A549 (cell line): Measurements from ENCODE around the gene PCED1B. TPM values are rescaled to one million over a fixed set of nuclear protein-coding genes. Genes with fewer than 3 reads are reported as not detected.

Experiments used
- ATAC-seq, 2 experiments: fragments of 200-7000 bp in 1 of 2; fragments of >200 bp in 1 of 2; cut with Nextera tagmentation in 1 of 2; cut with Tn5 transposase in 1 of 2; 3 replicates each; pipeline versions ENCODE4 v1.8.0 to v1.9.1; 2018 to 2020; ENCODE audit warnings: mild to moderate bottlenecking in 1 of 2, moderate library complexity in 1 of 2
- CTCF ChIA-PET: fragments of 300-600 bp; sonication (Branson Sonifier 250); formaldehyde crosslinking; extraction: SDS; loops from one replicate; lab custom pipeline; 2021; ENCODE audit warnings: antibody characterized with exemption, inconsistent platforms; lab: Yijun Ruan, JAX
- POLR2A ChIA-PET: fragments of 350-600 bp; formaldehyde crosslinking; extraction: SDS; loops from one replicate; lab custom pipeline; 2021; ENCODE audit warnings: antibody characterized with exemption, inconsistent platforms; lab: Yijun Ruan, JAX
- DNase-seq, 2 experiments: peaks; one replicate each; pipeline versions ENCODE4 v3.0.0 to v3.0.0-alpha.2; 2011 to 2016; ENCODE audit warnings: low read depth in 1 of 2, low spot score in 1 of 2
- FAIRE-seq: peaks from 2 replicates; lab custom pipeline; 2011; peaks lifted over from hg19 to GRCh38; lab: Jason Lieb, UNC
- H3K27ac ChIP-seq, 2 experiments: fragments of >200 bp; sonication (Bioruptor Twin); formaldehyde crosslinking; 3 replicates each; pipeline ENCODE4 v1.5.1; 2016 to 2017
- H3K4me1 ChIP-seq: fragments of >200 bp; sonication (Bioruptor Twin); formaldehyde crosslinking; 3 replicates; pipeline ENCODE4 v1.6.1; 2016
- H3K4me2 ChIP-seq: fragments of >200 bp; sonication (Bioruptor Twin); formaldehyde crosslinking; 3 replicates; pipeline ENCODE4 v1.6.1; 2016
- H3K4me3 ChIP-seq: fragments of >200 bp; sonication (Bioruptor Twin); formaldehyde crosslinking; 3 replicates; pipeline ENCODE4 v1.5.1; 2016
- H3K9me3 ChIP-seq: fragments of >200 bp; sonication (Bioruptor Twin); formaldehyde crosslinking; 3 replicates; pipeline ENCODE4 v1.6.1; 2016
- BCL3 ChIP-seq: fragments of >200 bp; sonication (Bioruptor Twin); formaldehyde crosslinking; IDR thresholded peaks from 3 replicates; pipeline ENCODE4 v1.6.1; 2016
- BHLHE40 ChIP-seq: IDR thresholded peaks from 2 replicates; pipeline ENCODE4 v1.6.1; 2012; ENCODE audit warnings: low read depth, low read length, inconsistent platforms
- CBX2 ChIP-seq: fragments of 200-600 bp; sonication (generic); IDR thresholded peaks from 2 replicates; pipeline ENCODE4 v1.6.1; 2016; ENCODE audit warnings: low read depth, mild to moderate bottlenecking, borderline replicate concordance
- CBX8 ChIP-seq: fragments of 200-600 bp; sonication (generic); IDR thresholded peaks from 2 replicates; pipeline ENCODE4 v1.6.1; 2016
- CEBPB ChIP-seq, 2 experiments: fragments of >200 bp in 1 of 2; sonication (Bioruptor Twin) in 1 of 2; formaldehyde crosslinking in 1 of 2; IDR thresholded peaks; 2 replicates each; pipeline ENCODE4 v1.6.1; 2012 to 2016
- CHD4 ChIP-seq: fragments of 200-600 bp; sonication (generic); IDR thresholded peaks from 2 replicates; pipeline ENCODE4 v1.6.1; 2016; ENCODE audit warnings: antibody characterized with exemption, mild to moderate bottlenecking, borderline replicate concordance
- CTCF ChIP-seq: fragments of >200 bp; sonication (Bioruptor Twin); formaldehyde crosslinking; IDR thresholded peaks from 3 replicates; pipeline ENCODE4 v1.5.1; 2016
- E2F6 ChIP-seq: IDR thresholded peaks from 2 replicates; pipeline ENCODE4 v1.6.1; 2012; ENCODE audit warnings: low read depth, borderline replicate concordance
- EHF ChIP-seq: fragments of 250-450 bp; sonication (Bioruptor Pico); IDR thresholded peaks from 2 replicates; pipeline ENCODE4 v1.5.0; 2020; ENCODE audit warnings: mild to moderate bottlenecking
- EHMT2 ChIP-seq: fragments of 200-600 bp; sonication (generic); IDR thresholded peaks from 2 replicates; pipeline ENCODE4 v1.6.1; 2016; ENCODE audit warnings: antibody characterized with exemption, low read depth, mild to moderate bottlenecking, moderate library complexity
- EP300 ChIP-seq, 2 experiments: fragments of >200 bp; sonication (Bioruptor Twin); formaldehyde crosslinking; IDR thresholded peaks; 2 replicates in 1 of 2; 3 replicates in 1 of 2; pipeline ENCODE4 v1.6.1; 2016 to 2017
- FOSB ChIP-seq: fragments of 250-450 bp; sonication (Bioruptor Pico); IDR thresholded peaks from 2 replicates; pipeline ENCODE4 v1.5.0; 2020; ENCODE audit warnings: mild to moderate bottlenecking, moderate library complexity
- FOSL2 ChIP-seq, 2 experiments: fragments of 450-650 bp in 1 of 2; fragments of >200 bp in 1 of 2; sonication (Bioruptor Twin) in 1 of 2; formaldehyde crosslinking; IDR thresholded peaks; 2 replicates each; pipeline versions ENCODE4 v1.5.0 to v1.6.1; 2016 to 2020; ENCODE audit warnings: mild to moderate bottlenecking in 1 of 2, moderate library complexity in 1 of 2
- FOXS1 ChIP-seq: fragments of 250-450 bp; sonication (Bioruptor Pico); IDR thresholded peaks from 2 replicates; pipeline ENCODE4 v1.5.0; 2020; ENCODE audit warnings: mild to moderate bottlenecking, moderate library complexity
- GATA3 ChIP-seq: IDR thresholded peaks from 2 replicates; pipeline ENCODE4 v1.6.1; 2012; ENCODE audit warnings: borderline replicate concordance
- HDAC2 ChIP-seq: fragments of 200-600 bp; sonication (generic); IDR thresholded peaks from 2 replicates; pipeline ENCODE4 v1.6.1; 2016
- HEYL ChIP-seq: fragments of 250-450 bp; sonication (Bioruptor Pico); IDR thresholded peaks from 2 replicates; pipeline ENCODE4 v1.8.0; 2021; ENCODE audit warnings: mild to moderate bottlenecking, moderate library complexity
- HOXB5 ChIP-seq: fragments of 250-450 bp; sonication (Bioruptor Pico); IDR thresholded peaks from 2 replicates; pipeline ENCODE4 v1.5.0; 2020; ENCODE audit warnings: mild to moderate bottlenecking, moderate library complexity
- JUN ChIP-seq, 2 experiments: fragments of >200 bp; sonication (Bioruptor Twin); formaldehyde crosslinking; IDR thresholded peaks; 2 replicates in 1 of 2; 3 replicates in 1 of 2; pipeline ENCODE4 v1.6.1; 2016 to 2017
- KDM1A ChIP-seq: fragments of 200-600 bp; sonication (generic); IDR thresholded peaks from 2 replicates; pipeline ENCODE4 v1.6.1; 2016; ENCODE audit warnings: low read depth, mild to moderate bottlenecking
- MAX ChIP-seq: IDR thresholded peaks from 2 replicates; pipeline ENCODE4 v1.6.1; 2012
- MAZ ChIP-seq: fragments of 150-350 bp; IDR thresholded peaks from 2 replicates; pipeline ENCODE4 v1.6.1; 2014; ENCODE audit warnings: antibody characterized with exemption, low read depth, low read length, borderline replicate concordance
- NFE2L2 ChIP-seq: fragments of 150-350 bp; conservative IDR thresholded peaks from 2 replicates; pipeline ENCODE4 v1.6.1; 2014; ENCODE audit warnings: low read length
- POLR2A ChIP-seq: IDR thresholded peaks from 2 replicates; pipeline ENCODE4 v1.6.1; 2012; ENCODE audit warnings: mild to moderate bottlenecking, low read length
- POLR2AphosphoS2 ChIP-seq: conservative IDR thresholded peaks from 2 replicates; pipeline ENCODE4 v1.6.1; 2012; ENCODE audit warnings: low read length, improper control_type of control experiment, inconsistent platforms
- RCOR1 ChIP-seq: fragments of 150-350 bp; IDR thresholded peaks from 2 replicates; pipeline ENCODE4 v1.6.1; 2014; ENCODE audit warnings: antibody characterized with exemption, low read length, low read depth
- RFX5 ChIP-seq: fragments of 450-650 bp; IDR thresholded peaks from 2 replicates; pipeline ENCODE4 v1.7.1; 2014; ENCODE audit warnings: antibody characterized with exemption, mild to moderate bottlenecking, moderate library complexity
- SREBF2 ChIP-seq: fragments of 450-650 bp; IDR thresholded peaks from 2 replicates; pipeline ENCODE4 v1.6.1; 2014; ENCODE audit warnings: mild to moderate bottlenecking, moderate library complexity
- TFCP2L1 ChIP-seq: fragments of 250-450 bp; sonication (Bioruptor Pico); IDR thresholded peaks from 2 replicates; pipeline ENCODE4 v1.5.0; 2021; ENCODE audit warnings: mild to moderate bottlenecking
- TP53 ChIP-seq: fragments of 250-450 bp; sonication (Bioruptor Pico); IDR thresholded peaks from 2 replicates; pipeline ENCODE4 v1.5.0; 2021; ENCODE audit warnings: mild to moderate bottlenecking, moderate library complexity
- ZFP36 ChIP-seq: fragments of 450-650 bp; IDR thresholded peaks from 2 replicates; pipeline ENCODE4 v1.6.1; 2014; ENCODE audit warnings: borderline replicate concordance; ENCODE audit not compliant: partially characterized antibody
- ZNF302 ChIP-seq: fragments of 250-450 bp; sonication (Bioruptor Pico); IDR thresholded peaks from 2 replicates; pipeline ENCODE4 v1.9.0; 2021; ENCODE audit warnings: inconsistent platforms, mild to moderate bottlenecking, moderate library complexity
- WGBS: methylation state at CpG from one replicate; pipeline ENCODE4 v1.1.6; 2017; ENCODE audit errors: missing lambda C conversion rate; 5-methylcytosine and 5-hydroxymethylcytosine counted together
- polyA plus RNA-seq, 4 experiments: library from polyadenylated mRNA; depleted of rRNA in 3 of 4; stranded (reverse); fragments of >200 nt; fragmentation: RNase III in 1 of 4; extraction: RNeasy Plus Mini Kit Qiagen cat#74134 plus additional on column Dnase treatment in 1 of 4; gene quantifications; 2 replicates in 3 of 4; 3 replicates in 1 of 4; pipeline ENCODE4 v1.2.3, GENCODE V29; 2011 to 2017
- TF ChIP-seq, protein P1 (sequence below): fragments of 450-650 bp; IDR thresholded peaks from 2 replicates; pipeline ENCODE4 v1.6.1; 2014; ENCODE audit warnings: antibody characterized with exemption
- TF ChIP-seq, protein P2 (sequence below): fragments of 250-450 bp; sonication (Bioruptor Pico); IDR thresholded peaks from 2 replicates; pipeline ENCODE4 v1.5.0; 2020; ENCODE audit warnings: low read depth, mild to moderate bottlenecking, moderate library complexity

The PCED1B gene
- polyA plus RNA-seq, 2 of the 4 experiments (the other 2 are of a cell fraction): 74.6 to 108 TPM

- peak overlapping the region; percentile 91 to 100 for H3K27ac ChIP-seq
- peaks cover 80% of the 10 kb centered on the region for H3K4me1 ChIP-seq
- H3K9me3 ChIP-seq: peaks cover 14% of the 10 kb centered on the region
- POLR2A ChIA-PET: interaction anchor here (0.8 to 2.4 kb wide), 6 partner anchors 50 to 198 kb away, joined by 3 to 18 read pairs (median 5); partner anchors contain the start of genes AMIGO2 and PCED1B
- H3K4me3 ChIP-seq: no peak overlapping the region
- 24% methylated on average over 4 of the region's 4 CpGs for WGBS
- H3K4me2 ChIP-seq: peak overlapping the region; percentile 73
- no peak for FAIRE-seq
- peak in 1 of 2 experiments; percentile 3; a peak in 2 of 6 replicates for ATAC-seq
- peak in 1 of 2 experiments; percentile 60 for DNase-seq
- CTCF ChIA-PET: interaction anchor here (0.7 to 1.8 kb wide), 9 partner anchors 9 to 199 kb away, joined by 3 to 10 read pairs (median 4); no protein-coding TSS in a partner anchor
- TF ChIP-seq FOSL2 (IDR thresholded peaks at IDR 0.05): no peak
- TF ChIP-seq FOSL2 (CRISPR knock-in tag; IDR thresholded peaks at IDR 0.05): peak; percentile 61
- peak; percentile 100 for TF ChIP-seq EHF
- peak; percentile 99 for TF ChIP-seq FOXS1
- TF ChIP-seq E2F6: peak; percentile 69; the same call in 1 of the 2 replicates
- no peak for TF ChIP-seq SREBF2
- no peak for TF ChIP-seq HDAC2
- TF ChIP-seq BHLHE40: no peak
- TF ChIP-seq TP53 (CRISPR knock-in tag): peak; percentile 97
- peak; percentile 99 for TF ChIP-seq ZNF302 (CRISPR knock-in tag)
- TF ChIP-seq TFCP2L1 (CRISPR knock-in tag): peak; percentile 97
- no peak for TF ChIP-seq ZFP36
- peak; percentile 98 for TF ChIP-seq FOSB (CRISPR knock-in tag)
- TF ChIP-seq HOXB5 (CRISPR knock-in tag): peak; percentile 99
- TF ChIP-seq CEBPB (IDR thresholded peaks at IDR 0.05): no peak
- TF ChIP-seq BCL3: no peak
- TF ChIP-seq EP300 (IDR thresholded peaks at IDR 0.05): no peak
- no peak for TF ChIP-seq JUN (IDR thresholded peaks at IDR 0.05)
- TF ChIP-seq CTCF: no peak
- TF ChIP-seq POLR2AphosphoS2: no peak
- no peak for TF ChIP-seq MAZ
- peak; percentile 99 for TF ChIP-seq HEYL (CRISPR knock-in tag)
- TF ChIP-seq, protein P1, sequence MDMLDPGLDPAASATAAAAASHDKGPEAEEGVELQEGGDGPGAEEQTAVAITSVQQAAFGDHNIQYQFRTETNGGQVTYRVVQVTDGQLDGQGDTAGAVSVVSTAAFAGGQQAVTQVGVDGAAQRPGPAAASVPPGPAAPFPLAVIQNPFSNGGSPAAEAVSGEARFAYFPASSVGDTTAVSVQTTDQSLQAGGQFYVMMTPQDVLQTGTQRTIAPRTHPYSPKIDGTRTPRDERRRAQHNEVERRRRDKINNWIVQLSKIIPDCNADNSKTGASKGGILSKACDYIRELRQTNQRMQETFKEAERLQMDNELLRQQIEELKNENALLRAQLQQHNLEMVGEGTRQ: no peak
- no peak for TF ChIP-seq EHMT2
- no peak for TF ChIP-seq CBX8
- TF ChIP-seq RFX5: no peak
- no peak for TF ChIP-seq NFE2L2
- no peak for TF ChIP-seq CHD4
- no peak for TF ChIP-seq RCOR1
- no peak for TF ChIP-seq GATA3
- TF ChIP-seq KDM1A: no peak
- no peak for TF ChIP-seq CBX2
- peak; percentile 65 for TF ChIP-seq MAX
- TF ChIP-seq, protein P2, sequence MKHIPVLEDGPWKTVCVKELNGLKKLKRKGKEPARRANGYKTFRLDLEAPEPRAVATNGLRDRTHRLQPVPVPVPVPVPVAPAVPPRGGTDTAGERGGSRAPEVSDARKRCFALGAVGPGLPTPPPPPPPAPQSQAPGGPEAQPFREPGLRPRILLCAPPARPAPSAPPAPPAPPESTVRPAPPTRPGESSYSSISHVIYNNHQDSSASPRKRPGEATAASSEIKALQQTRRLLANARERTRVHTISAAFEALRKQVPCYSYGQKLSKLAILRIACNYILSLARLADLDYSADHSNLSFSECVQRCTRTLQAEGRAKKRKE (CRISPR knock-in tag): peak; percentile 100
- no peak for TF ChIP-seq POLR2A
Observed at GRCh38 chr12:47273191-47273626, 193.8 kb downstream of the PCED1B start.
